Tibial nerve (tissue), 4 donors: ENCODE data around the gene BAK1.

Experiments used
- EP300 ChIP-seq, 2 donors: sonication (generic); formaldehyde crosslinking; IDR thresholded peaks; one replicate each; pipeline ENCODE4 v1.6.1; 2017; ENCODE audit warnings: antibody characterized with exemption in 2 of 2, mild to moderate bottlenecking in 1 of 2
- POLR2A ChIP-seq, 2 donors: fragments of 450-650 bp; IDR thresholded peaks; one replicate each; pipeline ENCODE4 v1.6.1; 2017; ENCODE audit warnings: antibody characterized with exemption in 2 of 2, mild to moderate bottlenecking in 2 of 2, moderate library complexity in 2 of 2
- TF ChIP-seq, protein P1 (sequence below), 5 experiments: fragments of 200-600 bp in 3 of 5; fragments of 450-650 bp in 2 of 5; sonication (generic) in 3 of 5; IDR thresholded peaks; one replicate each; pipeline ENCODE4 v1.5.1; 2016 to 2019; ENCODE audit warnings: antibody characterized with exemption in 5 of 5, mild to moderate bottlenecking in 3 of 5, moderate library complexity in 2 of 5

DNA sequence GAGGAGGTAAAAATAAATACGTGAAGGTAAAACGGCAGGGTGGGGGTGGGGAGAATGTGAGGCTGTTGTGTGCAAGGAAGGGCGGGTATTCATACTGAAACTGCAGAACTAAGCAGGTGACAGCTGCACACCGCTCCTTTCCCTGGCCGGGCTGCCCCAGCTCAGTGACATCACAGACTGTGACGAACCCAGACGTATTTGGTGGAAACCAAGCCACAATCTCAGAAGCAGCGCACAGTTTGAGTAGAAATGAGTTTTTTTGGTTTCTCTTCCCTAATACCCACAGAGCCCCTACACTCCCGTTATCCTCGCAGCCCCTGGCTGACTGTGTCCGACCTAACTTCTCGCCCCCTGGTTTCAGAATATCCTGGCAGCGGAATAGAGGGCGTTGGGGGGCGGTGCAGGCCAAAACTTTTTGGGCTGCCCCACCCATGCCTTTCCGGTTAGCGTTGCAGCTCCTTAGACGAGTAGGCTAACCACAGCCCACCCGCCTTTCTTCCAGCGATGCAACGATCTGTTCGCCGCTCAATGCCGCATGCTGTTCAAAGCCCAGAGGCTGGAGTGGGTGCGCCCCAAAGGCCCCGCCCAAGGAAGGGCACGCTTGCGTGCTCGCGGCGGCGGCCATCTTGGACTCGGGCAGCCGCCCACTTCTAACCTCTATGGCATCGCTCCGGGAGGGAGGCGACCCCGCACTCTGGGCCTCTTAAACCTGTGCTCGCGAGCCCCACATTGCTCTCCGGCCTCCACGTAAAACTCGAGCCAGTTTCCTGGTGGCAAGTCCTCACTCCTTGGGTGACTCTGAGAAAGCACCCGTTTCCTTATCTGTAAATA, 9.1 kb downstream of the BAK1 start:
- peak; percentile 11 to 79 for TF ChIP-seq EP300 (IDR thresholded peaks at IDR 0.05)
- TF ChIP-seq, protein P1, sequence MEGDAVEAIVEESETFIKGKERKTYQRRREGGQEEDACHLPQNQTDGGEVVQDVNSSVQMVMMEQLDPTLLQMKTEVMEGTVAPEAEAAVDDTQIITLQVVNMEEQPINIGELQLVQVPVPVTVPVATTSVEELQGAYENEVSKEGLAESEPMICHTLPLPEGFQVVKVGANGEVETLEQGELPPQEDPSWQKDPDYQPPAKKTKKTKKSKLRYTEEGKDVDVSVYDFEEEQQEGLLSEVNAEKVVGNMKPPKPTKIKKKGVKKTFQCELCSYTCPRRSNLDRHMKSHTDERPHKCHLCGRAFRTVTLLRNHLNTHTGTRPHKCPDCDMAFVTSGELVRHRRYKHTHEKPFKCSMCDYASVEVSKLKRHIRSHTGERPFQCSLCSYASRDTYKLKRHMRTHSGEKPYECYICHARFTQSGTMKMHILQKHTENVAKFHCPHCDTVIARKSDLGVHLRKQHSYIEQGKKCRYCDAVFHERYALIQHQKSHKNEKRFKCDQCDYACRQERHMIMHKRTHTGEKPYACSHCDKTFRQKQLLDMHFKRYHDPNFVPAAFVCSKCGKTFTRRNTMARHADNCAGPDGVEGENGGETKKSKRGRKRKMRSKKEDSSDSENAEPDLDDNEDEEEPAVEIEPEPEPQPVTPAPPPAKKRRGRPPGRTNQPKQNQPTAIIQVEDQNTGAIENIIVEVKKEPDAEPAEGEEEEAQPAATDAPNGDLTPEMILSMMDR (IDR thresholded peaks at IDR 0.05) = peak in 1 of 5 experiments; percentile 30
- peak in 1 of 2 donors; percentile 49 for TF ChIP-seq POLR2A (IDR thresholded peaks at IDR 0.05)
